ENCODE results near the gene NTN1. TPM values are rescaled to one million over a fixed set of nuclear protein-coding genes. Genes with fewer than 3 reads are reported as not detected.

Gene NTN1
- polyA plus RNA-seq, 1 experiment = 0.06 TPM

GRCh38 chr17:9187828-9188227 is 166.5 kb downstream of the NTN1 start:
- Histone ChIP-seq H3K27me3 (ENCODE audit: control insufficient read depth, insufficient read depth, low read length) (no peaks in the 10 kb centered on the region), H3K4me3 (ENCODE audit: low read depth, low read length) (no peak overlapping the region), H3K36me3 (ENCODE audit: control insufficient read depth, insufficient read depth, low read length) (no peaks in the 10 kb centered on the region)
- ChIA-PET POLR2A (no interaction called here), CTCF (no interaction called here)
- DNase-seq (ENCODE audit: low read depth) = no peak
- no peak for TF ChIP-seq CTCF (IDR thresholded peaks at IDR 0.05; ENCODE audit: insufficient read depth, low read depth, low read length)

GRCh38 chr17:9188367-9188766 is 167.1 kb downstream of the NTN1 start:
- TF ChIP-seq CTCF (IDR thresholded peaks at IDR 0.05; ENCODE audit: insufficient read depth, low read depth, low read length) = no peak
- CTCF ChIA-PET = no interaction called here
- POLR2A ChIA-PET = no interaction called here
- no peak for DNase-seq (ENCODE audit: low read depth)
- H3K27me3 ChIP-seq (ENCODE audit: control insufficient read depth, insufficient read depth, low read length) = no peaks in the 10 kb centered on the region
- H3K4me3 ChIP-seq (ENCODE audit: low read depth, low read length) = no peak overlapping the region
- no peaks in the 10 kb centered on the region for H3K36me3 ChIP-seq (ENCODE audit: control insufficient read depth, insufficient read depth, low read length)

- POLR2A ChIA-PET = no interaction called here
- no peak overlapping the region for H3K4me3 ChIP-seq (ENCODE audit: low read depth, low read length)
- DNase-seq (ENCODE audit: low read depth) = no peak
- no peaks in the 10 kb centered on the region for H3K27me3 ChIP-seq (ENCODE audit: control insufficient read depth, insufficient read depth, low read length)
- H3K36me3 ChIP-seq (ENCODE audit: control insufficient read depth, insufficient read depth, low read length) = no peaks in the 10 kb centered on the region
- CTCF ChIA-PET = no interaction called here
- no peak for TF ChIP-seq CTCF (IDR thresholded peaks at IDR 0.05; ENCODE audit: insufficient read depth, low read depth, low read length)
Measured at GRCh38 chr17:9189870-9190269, 168.6 kb downstream of the NTN1 start.

GRCh38 chr17:9192010-9192409 is 170.7 kb downstream of the NTN1 start:
- Histone ChIP-seq H3K27me3 (ENCODE audit: control insufficient read depth, insufficient read depth, low read length) (no peaks in the 10 kb centered on the region), H3K4me3 (ENCODE audit: low read depth, low read length) (no peak overlapping the region), H3K36me3 (ENCODE audit: control insufficient read depth, insufficient read depth, low read length) (no peaks in the 10 kb centered on the region)
- POLR2A ChIA-PET = no interaction called here
- no peak for TF ChIP-seq CTCF (IDR thresholded peaks at IDR 0.05; ENCODE audit: insufficient read depth, low read depth, low read length)
- DNase-seq (ENCODE audit: low read depth) = no peak
- CTCF ChIA-PET = interaction anchor here (1.2 to 1.4 kb wide), 3 partner anchors 13 to 16 kb away, joined by 3 to 4 read pairs (median 4); no protein-coding TSS in a partner anchor

- Histone ChIP-seq H3K36me3 (ENCODE audit: control insufficient read depth, insufficient read depth, low read length) (no peaks in the 10 kb centered on the region), H3K4me3 (ENCODE audit: low read depth, low read length) (no peak overlapping the region), H3K27me3 (ENCODE audit: control insufficient read depth, insufficient read depth, low read length) (no peaks in the 10 kb centered on the region)
- no peak for DNase-seq (ENCODE audit: low read depth)
- no peak for TF ChIP-seq CTCF (IDR thresholded peaks at IDR 0.05; ENCODE audit: insufficient read depth, low read depth, low read length)
- ChIA-PET CTCF (no interaction called here), POLR2A (no interaction called here)
Measured at GRCh38 chr17:9195411-9195810, 174.1 kb downstream of the NTN1 start.

Data from BJ (cell line).